Stimulated activated CD4-positive, alpha-beta T cell treated with anti-CD3 and anti-CD28 coated beads, Interleukin-12 subunit alpha, Interleukin-12 subunit beta, amount 100 ng/mL, for 24 hours (primary cell): ENCODE data around the gene GPR45.

ENCODE experiments used
- DNase-seq, 2 experiments: peaks; one replicate each; pipeline ENCODE4 v3.0.0-alpha.2; 2020; ENCODE audit warnings: low read depth in 2 of 2

The GPR45 gene

DNA sequence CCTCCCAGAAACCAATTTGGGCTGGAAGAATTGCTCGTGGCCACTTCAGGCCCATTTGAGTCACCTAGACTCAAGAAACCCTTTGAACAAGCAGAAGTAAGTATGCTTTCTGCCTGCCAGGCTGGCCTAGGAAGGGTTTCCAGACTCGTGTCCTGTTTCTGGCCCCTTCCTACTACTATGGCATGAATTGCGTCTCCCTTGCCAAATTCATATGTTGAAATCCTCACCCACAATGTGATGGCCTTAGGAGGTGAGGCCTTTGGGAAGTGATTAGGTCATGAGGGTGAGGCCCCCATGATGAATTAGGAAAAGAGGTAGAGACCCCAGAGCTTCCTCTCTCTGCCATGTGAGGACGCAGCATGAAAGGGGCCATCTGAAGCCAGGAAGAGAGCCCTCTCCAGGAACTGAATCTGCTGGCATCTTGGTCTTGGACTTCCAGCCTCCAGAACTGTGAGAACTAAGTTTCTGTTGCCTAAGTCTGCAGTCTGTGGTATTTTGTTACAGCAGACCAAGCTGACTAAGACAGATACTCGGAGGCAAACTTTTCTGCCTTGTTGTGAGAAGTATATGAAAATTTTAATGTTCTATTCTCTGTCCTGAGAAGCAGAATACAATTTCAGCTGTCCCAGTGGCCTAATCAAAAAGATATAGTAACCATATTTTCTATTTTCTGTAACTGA, 13.1 kb downstream of the GPR45 start:
- DNase-seq = no peak

- DNase-seq = no peak
Measured at GRCh38 chr2:105255979-105256378, 14.4 kb downstream of the GPR45 start.

- no peak for DNase-seq
Measured at GRCh38 chr2:105256431-105257047, 15.0 kb downstream of the GPR45 start.

- DNase-seq = no peak
Measured at GRCh38 chr2:105257981-105258380, 16.4 kb downstream of the GPR45 start.

DNA sequence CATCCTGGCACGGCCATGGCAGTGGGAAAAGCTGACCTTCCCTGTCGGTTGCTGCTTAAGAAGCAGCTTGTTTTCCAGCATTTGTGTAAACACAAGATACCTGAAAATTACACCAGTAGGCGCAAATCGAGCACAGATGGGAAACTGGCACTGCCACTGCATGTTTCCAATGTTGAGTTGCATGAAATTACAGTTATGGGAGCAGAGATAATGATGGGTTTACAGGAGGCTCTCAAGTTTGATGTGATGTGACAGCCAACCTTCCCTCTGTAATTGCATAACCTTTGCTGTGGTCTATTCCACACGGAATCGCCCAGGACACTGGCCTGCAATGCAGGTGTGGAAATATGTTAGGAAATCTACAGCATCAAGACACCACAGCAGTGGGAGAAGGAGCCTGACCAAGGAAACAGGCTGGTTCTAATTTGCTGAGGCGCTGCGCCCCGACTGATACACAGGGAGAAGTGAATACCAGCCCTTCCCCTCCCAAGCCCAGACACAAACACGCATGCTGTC, 17.4 kb downstream of the GPR45 start:
- no peak for DNase-seq

GRCh38 chr2:105261061-105261460, 19.5 kb downstream of the GPR45 start:
- no peak for DNase-seq

DNA sequence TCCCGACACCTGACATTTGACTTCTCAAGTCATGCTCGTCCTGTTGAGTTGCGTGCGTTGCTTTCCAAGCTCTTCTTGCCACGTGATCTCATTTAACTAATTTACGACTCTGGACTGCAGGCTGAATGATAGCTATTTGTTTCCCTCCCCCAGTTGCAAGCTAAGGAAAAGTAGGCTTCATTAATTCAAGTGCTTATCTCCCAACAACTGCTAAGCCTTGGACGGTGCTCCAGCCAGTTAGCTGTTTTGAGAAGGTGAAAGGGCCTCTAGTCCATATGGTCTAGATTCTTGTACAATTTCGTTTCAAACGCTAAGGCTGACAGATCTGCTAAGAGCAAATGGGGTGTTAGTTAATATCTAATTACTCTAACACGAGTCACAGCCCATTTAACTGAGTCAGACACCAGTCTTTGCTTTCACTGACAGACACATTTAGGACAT, 21.1 kb downstream of the GPR45 start:
- DNase-seq = no peak

GRCh38 chr2:105269426-105269825, 27.9 kb downstream of the GPR45 start:
- no peak for DNase-seq

DNA sequence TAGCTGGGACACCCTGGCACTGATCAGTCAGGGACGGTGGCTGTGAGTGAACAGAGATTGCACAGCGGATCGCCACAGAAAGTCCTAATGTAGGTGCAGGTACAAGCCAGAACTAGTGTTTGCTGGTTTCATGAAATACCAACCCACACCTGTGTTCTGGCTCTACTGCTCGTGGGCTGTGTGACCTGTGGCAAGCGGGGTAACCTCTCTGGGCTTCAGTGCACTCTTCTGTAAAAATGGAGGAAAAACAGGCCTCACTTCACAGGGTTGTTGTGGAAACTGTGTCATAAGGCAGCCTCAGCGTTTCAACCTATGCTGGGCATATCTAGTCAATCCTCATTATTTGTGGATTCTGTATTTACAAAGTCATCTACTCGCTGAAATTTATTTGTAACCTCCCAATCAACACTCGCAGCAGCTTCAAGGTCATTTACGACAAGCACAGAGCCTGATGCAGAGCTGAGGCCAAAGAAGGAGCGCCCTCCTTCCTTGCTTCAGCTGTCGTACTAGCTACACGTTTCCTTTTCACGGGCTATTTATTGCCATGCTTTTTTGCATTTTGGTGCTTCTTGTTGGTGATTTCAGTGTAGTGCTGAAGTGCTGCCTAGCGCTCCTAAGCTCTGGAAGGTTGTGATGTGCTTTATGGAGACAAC, 30.0 kb downstream of the GPR45 start:
- no peak for DNase-seq

GRCh38 chr2:105272176-105272575, 30.6 kb downstream of the GPR45 start:
- DNase-seq = no peak

DNA sequence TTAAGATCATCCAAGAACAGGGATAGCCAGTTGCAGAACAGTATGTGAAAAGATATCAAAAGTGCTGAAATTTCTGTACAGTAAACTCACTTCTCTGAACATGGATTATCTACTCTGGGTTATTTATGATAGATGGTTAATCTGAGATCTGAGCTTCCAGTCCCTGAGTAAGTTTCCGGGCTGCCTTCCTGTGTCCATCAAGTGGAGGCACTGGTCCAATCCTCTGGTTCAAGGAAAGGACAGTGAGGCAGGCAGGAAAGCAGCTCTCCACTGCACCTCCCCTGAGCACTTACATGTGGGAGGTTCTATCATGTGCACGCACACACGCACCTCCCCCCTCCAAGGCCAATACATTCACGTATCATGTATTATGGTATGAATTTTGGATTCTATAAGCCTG, 32.5 kb downstream of the GPR45 start:
- no peak for DNase-seq

- no peak for DNase-seq
Measured at GRCh38 chr2:105278654-105279053, 37.1 kb downstream of the GPR45 start.

- DNase-seq = no peak
Measured at GRCh38 chr2:105279126-105279525, 37.6 kb downstream of the GPR45 start.

DNA sequence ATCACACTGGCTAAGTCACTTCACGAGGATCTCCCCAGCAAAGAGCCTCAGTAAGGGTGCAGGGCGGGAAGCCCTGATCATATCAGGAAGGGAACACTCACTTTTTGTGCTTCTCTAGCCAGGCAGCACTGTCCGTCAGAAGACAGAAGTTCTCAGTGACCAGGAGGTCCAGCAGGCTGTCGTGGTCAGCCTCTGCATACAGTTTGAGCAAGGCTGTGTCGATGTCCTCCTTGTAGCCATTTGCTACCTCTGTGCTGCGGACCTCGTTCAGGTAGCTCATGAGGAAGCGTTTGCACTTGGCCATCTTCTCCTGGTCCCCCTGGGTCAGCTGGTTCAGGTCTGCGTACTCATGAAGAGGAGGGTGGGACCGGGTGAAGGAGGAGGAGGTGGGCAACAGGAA, 38.7 kb downstream of the GPR45 start:
- no peak for DNase-seq

GRCh38 chr2:105283532-105283931, 42.0 kb downstream of the GPR45 start:
- no peak for DNase-seq

GRCh38 chr2:105287692-105288091, 46.1 kb downstream of the GPR45 start:
- peak in 1 of 2 experiments; percentile 16 for DNase-seq

- DNase-seq = no peak
Measured at GRCh38 chr2:105288133-105288532, 46.6 kb downstream of the GPR45 start.

DNA sequence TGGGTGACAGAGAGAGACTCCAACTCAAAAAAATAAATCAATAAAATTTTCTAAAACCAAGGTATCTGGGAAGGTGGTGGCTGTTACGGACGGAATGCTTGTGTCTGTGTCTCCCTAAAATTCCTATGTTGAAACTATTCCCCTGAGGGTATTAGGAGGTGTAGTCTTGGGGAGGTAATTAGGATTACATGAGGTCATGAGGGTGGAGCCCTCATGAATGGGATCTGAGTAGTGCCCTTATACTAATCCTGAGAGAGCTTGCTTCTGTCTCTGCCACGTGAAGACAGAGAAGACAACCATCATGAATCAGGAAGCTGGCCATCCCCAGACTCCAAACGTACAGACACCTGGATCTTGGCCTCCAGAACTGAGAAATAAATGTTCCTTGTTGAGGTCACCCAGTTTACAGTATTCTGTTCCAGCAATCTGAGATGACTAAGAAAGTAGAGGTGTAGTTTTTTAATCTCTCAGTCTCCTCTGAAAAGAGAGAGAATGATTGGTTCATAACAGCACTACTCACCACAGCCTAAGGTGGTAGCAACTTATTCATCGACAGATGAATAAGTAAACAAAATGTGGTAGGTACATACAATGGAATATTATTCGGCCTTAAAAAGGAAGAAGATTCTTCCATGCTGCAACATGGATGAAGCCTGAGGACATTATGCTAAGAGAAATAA, 49.6 kb downstream of the GPR45 start:
- no peak for DNase-seq

- DNase-seq = no peak
Measured at GRCh38 chr2:105291981-105292380, 50.4 kb downstream of the GPR45 start.
